Measurements from ENCODE around the gene FBXO40.
A peak's percentile ranks its signal among the peaks of the same experiment; 100 is the strongest.
"Not testable (repeated sequence)": the region's sequence is repeated elsewhere in the genome, so short reads cannot be mapped to it uniquely, and the experiment has no call there.

FBXO40 gene

GRCh38 chr3:121592856-121593702, at the start of gene FBXO40:
FBXO40 (plus strand) TSS chr3:121593379; CDS start chr3:121620576, 27,197 bp downstream.
- no peak for DNase-seq (ENCODE audit: low read depth in 2 of 2)

GRCh38 chr3:121545049-121545573, 48.1 kb upstream of the FBXO40 start:
- DNase-seq (ENCODE audit: low read depth in 2 of 2), result no peak

DNA sequence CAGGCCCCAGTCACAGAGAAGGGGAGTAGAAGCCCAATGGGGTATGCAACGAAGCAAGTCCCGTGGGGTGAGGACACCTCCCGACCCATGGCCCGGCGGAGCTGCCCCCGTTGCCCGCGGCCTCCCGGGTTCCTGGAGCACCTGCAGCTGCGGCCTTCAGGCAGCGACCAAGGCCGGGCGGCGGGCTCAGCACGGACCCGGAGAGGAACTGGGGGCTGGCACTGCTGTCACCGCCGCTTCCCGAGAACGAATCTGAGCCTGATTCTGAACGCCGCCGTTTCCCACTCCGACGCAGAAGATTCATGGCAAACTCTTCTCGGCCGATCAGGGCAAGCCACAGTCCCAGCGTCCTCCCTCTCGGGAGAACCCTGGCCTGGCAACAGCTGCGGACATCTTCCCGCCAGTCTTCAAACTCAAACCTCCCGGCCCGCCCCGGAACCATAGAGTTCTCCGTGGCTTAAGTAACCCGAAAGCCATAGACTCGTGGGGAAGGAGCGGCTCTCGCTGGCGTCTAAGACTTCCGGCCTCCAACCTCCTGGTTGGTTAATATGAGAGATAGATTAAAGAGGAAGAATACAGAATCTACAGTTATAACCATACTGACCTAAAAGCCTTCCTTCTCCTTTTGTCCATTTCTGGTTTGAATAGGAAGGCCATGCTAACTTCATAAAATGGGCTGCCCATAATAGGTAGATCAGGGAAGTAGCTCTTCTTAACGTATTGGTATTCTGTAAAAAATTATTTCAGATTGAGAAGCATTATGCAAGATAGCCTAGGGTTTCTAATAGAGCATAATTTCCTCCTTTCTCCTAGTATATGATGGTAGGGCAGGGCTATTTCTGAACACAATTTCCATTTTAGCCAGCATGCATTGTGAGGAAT, 47.4 kb upstream of the FBXO40 start, which contains the start of gene POLQ:
TSS of gene POLQ (minus strand) at position 415 of the 882 bp plus-strand sequence. CDS start at position 304, 111 bp downstream.
- peak; percentile 65 to 75 for DNase-seq (ENCODE audit: low read depth in 2 of 2)

GRCh38 chr3:121552379-121552778, 40.8 kb upstream of the FBXO40 start:
- no peak for DNase-seq (ENCODE audit: low read depth in 2 of 2)

DNA sequence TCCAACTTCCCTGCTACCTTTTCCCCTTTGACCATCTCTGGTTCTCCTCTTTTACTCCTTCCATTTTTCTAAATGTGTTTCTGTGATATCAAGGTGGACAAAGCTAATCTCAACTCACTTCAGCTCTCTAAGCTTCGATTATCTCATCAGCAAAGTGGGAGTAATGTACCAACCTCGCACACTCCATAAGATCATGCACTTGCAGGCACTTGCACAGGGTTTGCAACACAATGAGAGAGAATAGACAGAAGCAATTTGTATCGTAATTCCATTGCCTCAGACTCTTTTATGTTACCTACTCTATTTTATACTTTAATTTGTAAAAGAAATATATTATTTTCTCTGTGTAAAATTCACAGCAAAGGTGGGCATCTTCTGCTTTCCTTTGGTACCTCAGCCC, 40.4 kb upstream of the FBXO40 start:
- DNase-seq (ENCODE audit: low read depth in 2 of 2), result no peak

GRCh38 chr3:121557426-121557934, 35.7 kb upstream of the FBXO40 start:
- DNase-seq (ENCODE audit: low read depth in 2 of 2), result no peak

DNA sequence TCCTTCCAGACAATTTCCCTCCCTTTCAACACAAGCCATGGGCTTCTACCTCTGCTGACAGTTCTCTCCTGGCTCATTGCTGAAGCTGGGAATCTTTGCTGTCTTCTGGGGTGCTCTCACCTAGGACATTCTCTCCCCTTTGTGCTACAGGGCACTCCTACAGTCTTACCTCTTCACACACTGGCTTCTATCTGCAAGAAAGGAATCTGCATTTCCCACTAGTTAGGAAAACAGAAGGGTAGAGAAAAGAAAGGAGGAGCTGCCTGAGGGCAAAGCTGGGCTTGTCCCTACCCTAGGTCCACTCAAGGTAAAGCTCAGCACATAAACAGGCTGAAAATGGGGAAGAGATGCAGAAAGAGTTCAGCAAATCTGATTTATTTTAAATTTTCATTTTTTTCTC, 31.0 kb upstream of the FBXO40 start:
- no peak for DNase-seq (ENCODE audit: low read depth in 2 of 2)

GRCh38 chr3:121566773-121567172, 26.4 kb upstream of the FBXO40 start:
- no peak for DNase-seq (ENCODE audit: low read depth in 2 of 2)

GRCh38 chr3:121567649-121568048, 25.5 kb upstream of the FBXO40 start, which contains the start of gene ARGFX:
ARGFX (plus strand) TSS chr3:121567949; CDS start chr3:121570714, 2,765 bp downstream.
- no peak for DNase-seq (ENCODE audit: low read depth in 2 of 2)

DNA sequence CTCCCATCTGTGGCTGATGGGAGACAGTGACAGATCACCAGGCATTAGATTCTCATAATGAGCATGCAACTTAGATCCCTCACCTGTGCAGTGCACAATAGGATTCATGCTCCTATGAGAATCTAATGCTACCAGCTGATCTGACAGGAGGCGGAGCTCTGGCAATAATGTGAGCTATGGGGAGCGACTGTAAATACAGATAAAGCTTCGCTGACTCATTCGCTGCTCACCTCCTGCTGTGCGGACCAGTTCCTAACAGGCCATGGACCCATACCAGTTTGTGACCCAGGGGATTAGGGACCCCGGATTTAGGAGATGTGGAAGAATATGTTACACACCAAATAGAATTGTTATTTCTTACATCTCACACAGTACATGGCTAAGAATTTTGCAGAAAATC, 18.7 kb upstream of the FBXO40 start:
- DNase-seq (ENCODE audit: low read depth in 2 of 2), result no peak

- DNase-seq (ENCODE audit: low read depth in 2 of 2), result no peak
These were observed 11.5 kb upstream of the FBXO40 start for GRCh38 chr3:121581691-121582090.

DNA sequence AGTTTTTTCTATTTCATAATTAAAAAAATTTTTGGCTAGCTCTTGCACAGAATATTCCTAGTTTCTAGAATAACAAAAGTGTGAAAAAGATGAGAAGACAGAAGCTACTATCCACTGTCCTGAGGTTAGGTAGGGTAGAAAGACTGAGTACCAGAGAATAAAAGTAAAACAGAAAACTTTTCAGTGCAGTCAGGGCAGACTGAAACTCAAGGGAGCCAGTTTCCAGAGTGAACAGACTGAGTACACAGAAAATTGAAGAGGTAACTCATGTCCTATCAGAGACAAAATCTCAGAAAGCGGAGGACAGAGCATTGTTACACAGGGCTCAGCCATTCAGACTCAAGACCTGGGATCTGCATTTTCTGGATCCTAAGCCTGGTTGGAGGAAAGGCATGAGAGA, 8.8 kb upstream of the FBXO40 start:
- DNase-seq (ENCODE audit: low read depth in 2 of 2), result no peak

DNA sequence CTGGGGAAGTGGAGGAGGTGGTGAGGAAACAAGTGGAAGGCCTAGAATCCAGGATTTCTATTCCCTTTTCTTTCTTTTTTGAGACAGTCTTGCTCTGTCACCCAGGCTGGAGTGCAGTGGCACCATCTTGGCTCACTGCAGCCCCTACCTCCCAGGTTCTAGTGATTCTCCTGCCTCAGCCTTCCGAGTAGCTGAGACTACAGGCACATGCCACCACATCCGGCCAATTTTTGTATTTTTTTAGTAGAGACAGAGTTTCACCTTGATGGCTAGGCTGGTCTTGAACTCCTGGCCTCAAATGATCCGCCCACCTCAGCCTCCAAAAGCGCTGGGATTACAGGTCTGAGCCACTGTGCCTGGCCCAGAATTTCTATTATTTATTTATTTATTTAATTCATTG, 627 bp downstream of the FBXO40 start:
- DNase-seq (ENCODE audit: low read depth in 2 of 2), result not testable (repeated sequence)

DNA sequence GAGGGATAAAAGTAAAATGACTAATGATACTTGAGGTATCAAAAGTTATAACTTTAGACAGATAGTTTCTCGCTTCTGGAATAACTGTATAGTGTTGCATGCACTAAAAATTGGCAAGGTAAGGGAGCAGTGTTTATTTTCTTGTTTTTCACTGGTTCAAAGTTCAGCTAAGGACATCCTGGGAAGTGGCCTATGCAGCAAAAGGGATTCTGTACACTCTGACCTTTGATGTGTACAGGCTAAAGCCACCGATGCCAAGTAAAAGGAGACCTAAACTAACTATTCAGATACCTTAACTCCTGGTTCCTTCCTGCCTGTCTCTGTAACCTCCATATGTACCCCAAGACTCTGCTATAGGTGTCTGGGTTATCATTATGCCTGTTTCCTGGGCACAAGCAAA, 1.7 kb downstream of the FBXO40 start:
- DNase-seq (ENCODE audit: low read depth in 2 of 2), result no peak

GRCh38 chr3:121595765-121596406, 2.7 kb downstream of the FBXO40 start:
- DNase-seq (ENCODE audit: low read depth in 2 of 2), result no peak

DNA sequence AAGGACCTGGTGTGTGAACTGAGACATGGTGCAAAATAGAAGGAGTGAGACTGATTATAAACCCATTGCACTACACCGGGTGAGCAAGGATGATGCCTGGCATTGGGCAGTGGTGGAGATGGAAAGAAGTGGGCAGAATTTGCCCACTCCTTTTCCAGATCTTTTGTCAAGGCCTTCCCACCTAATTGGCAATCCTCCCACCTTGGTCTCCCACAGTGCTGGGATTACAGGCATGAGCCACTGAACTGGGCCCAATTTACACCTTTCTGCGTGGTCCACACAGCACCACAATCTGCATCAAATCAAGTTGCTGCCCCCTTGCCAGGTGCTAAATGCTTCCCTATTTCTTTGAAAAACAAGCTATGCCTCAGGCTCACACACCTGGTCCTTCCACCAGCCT, 5.4 kb downstream of the FBXO40 start:
- DNase-seq (ENCODE audit: low read depth in 2 of 2), result no peak

DNA sequence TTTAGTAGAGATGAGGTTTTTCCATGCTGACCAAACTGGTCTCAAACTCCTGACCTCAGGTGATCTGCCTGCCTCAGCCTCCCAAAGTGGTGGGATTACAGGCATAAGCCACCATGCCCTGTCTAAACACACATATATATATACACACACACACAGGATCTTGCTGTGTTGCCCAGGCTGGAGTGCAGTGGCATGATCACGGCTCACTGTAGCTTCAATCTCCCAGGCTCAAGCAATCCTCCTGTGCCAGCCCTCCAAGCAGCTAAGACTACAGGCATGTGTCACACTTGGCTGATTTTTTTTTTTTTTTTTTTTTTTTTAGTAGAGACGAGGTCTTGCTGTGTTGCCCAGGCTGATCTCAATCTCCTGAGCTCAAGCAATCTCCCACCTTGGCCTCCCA, 6.7 kb downstream of the FBXO40 start:
- not testable (repeated sequence) for DNase-seq (ENCODE audit: low read depth in 2 of 2)

- no peak for DNase-seq (ENCODE audit: low read depth in 2 of 2)
These were observed 8.1 kb downstream of the FBXO40 start for GRCh38 chr3:121601212-121601812.

DNA sequence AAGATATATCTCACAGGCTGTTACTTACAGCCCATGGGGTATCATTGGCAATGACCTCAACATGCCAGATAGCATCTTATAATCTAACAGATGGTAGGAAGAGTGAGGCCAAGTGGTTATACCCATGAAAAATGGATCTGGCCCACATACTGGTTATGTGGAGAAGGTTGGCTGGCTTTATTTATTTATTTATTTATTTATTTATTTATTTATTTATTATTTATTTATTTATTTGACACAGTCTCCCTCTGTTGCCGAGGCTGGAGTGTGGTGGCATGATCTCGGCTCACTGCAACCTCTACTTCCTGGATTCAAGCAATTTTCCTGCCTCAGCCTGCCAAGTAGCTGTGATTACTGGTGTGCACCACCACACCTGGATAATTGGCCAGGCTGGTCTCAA, 11.6 kb downstream of the FBXO40 start:
- no peak for DNase-seq (ENCODE audit: low read depth in 2 of 2)

- no peak for DNase-seq (ENCODE audit: low read depth in 2 of 2)
These were observed 12.9 kb downstream of the FBXO40 start for GRCh38 chr3:121606106-121606505.

- DNase-seq (ENCODE audit: low read depth in 2 of 2), result no peak
These were observed 26.5 kb downstream of the FBXO40 start for GRCh38 chr3:121619691-121620090.
